GM21367 (cell line): ENCODE measurements around the gene ZNRF1.
"Not testable (repeated sequence)": the region's sequence is repeated elsewhere in the genome, so short reads cannot be mapped to it uniquely, and the experiment has no call there.

Source experiments
- ATAC-seq: cut with Tn5 transposase; IDR thresholded peaks from one replicate; pipeline ENCODE4 v1.9.1; 2021; ENCODE audit not compliant: unreplicated experiment

Gene ZNRF1

DNA sequence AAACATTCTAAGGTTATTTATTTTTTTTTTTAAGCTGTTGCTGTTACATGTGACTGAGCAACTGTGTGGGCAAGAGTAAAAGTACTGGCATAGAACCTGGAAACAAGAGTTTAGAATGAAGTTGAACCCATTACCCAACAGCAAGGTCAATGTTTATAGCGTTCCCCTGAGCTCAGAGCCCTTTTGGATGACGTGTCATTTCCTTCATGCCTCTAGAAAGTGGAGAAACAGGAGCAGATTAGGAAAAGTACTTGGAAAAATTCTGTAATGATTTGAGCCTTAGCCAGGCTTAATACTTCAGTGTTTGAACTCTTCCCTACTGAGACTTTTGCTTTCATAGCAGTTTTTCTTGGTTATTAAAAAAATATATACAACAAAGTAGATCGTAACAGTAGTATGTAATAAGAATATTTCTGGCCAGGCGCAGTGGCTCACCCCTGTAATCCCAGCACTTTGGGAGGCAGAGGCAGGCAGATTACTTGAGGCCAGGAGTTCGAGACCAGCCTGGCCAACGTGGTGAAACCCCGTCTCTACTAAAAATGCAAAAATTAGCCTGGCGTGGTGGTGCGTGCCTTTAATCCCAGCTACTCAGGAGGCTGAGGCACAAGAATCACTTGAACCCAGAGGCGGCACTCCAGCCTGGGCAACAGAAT lies 27.5 kb downstream of the ZNRF1 start:
- ATAC-seq, result not testable (repeated sequence)

- ATAC-seq, result no peak
These were observed 28.1 kb downstream of the ZNRF1 start for GRCh38 chr16:75026892-75027391.

DNA sequence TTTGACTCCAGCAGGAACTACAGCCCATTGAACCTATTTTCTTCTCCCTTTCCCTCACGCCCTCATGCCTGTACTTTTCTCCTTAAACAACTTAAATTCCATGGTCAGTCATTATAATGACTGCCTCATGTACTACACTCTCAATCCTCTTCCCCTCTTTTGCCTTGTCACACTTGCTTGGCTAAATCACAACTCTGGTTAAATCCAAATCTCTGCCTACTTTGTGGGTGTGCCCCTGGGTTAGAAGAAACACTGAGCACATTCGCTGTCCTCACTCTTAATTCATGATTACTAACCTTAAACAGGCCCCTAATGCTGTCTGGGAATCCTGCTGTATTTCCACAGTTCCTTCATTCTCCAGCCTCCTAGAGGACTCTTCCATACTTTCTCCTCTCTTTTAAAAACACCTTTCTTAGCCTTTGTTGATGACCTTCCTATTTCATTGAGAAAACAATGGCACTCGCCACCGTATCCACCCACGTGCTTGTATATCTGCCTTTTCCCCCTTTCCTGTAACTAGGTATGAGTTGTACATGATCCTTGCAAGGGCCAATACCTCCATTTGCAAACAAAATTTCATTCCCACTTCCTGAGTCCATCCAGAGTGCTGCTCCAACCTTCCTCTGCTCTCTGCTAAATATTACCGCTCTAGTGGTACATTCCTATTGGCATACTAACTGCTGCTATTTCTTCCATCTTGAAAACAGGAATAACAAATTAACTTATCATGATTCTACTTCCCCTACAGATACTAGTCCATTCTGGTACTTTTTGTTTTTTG lies 28.9 kb downstream of the ZNRF1 start:
- ATAC-seq, result no peak

- ATAC-seq, result no peak
These were observed 29.8 kb downstream of the ZNRF1 start for GRCh38 chr16:75028544-75029135.

GRCh38 chr16:75029854-75030253 lies 31.0 kb downstream of the ZNRF1 start:
- no peak for ATAC-seq

DNA sequence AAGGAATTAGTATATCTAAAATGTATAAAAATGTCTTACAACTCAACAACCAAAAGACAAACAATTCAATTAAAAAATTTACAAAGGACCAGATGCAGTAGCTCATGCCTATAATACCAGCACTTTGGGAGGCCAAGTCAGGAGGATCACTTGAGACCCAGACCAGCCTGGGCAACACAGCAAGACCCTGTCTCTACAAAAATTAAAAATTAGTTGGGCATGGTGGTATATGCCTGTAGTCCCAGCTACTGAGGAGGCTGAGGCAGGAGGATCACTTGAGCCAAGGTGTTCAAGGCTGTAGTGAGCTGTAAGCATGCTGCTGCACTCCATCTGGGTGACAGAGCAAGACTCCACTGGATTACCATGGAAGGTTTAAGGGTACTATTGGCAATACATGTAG lies 33.8 kb downstream of the ZNRF1 start:
- no peak for ATAC-seq

- no peak for ATAC-seq
These were observed 36.7 kb downstream of the ZNRF1 start for GRCh38 chr16:75035410-75035968.

GRCh38 chr16:75038036-75038858 lies 39.4 kb downstream of the ZNRF1 start:
- ATAC-seq, result no peak

DNA sequence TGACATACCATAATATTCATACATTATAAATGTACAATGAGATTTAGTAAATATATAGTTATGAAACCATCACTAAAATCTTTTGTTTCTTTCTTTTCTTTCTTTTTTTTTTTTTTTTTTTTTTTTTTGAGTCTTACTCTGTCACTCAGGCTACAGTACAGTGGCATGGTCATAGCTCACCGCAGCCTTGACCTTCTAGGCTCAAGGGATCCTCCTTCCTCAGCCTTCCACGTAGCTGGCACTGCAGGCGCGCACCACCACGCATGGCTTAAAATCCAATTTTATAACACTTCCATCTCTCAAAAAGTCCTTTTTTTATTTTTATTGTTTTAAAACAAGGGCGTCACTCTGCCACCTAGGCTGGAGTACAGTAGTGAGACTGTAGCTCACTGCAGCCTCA lies 41.1 kb downstream of the ZNRF1 start:
- ATAC-seq, result no peak

- ATAC-seq, result peak; percentile 11
These were observed 43.8 kb downstream of the ZNRF1 start for GRCh38 chr16:75042426-75043174.

- ATAC-seq, result peak; percentile 55
These were observed 44.5 kb downstream of the ZNRF1 start for GRCh38 chr16:75043175-75043895.

DNA sequence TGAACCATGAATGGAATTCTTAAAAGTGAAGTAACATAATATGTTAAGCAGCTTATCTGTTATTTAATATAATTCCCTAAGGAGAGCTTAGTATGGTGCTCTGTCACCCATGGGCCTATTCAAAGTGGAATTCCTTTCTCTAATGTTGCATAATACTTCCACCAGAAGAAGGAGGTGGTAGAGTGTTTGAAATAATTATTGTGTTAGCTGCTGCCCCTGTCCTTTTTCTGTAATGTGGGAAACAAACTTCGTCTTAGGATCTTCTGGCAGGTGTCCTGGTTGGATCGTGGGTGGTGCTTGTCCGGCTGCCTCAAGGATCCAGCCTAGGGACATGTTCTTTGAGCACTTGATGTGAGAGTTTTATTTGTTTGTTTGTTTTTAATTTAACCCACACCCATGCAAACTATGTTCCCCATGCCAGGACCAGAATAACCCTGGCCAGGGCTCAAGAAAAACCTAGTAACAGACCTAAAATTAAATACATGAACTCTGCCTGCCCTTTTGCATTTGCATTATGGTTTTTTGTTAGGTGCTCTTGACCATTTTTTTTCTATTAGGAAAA lies 46.1 kb downstream of the ZNRF1 start:
- ATAC-seq, result no peak

- no peak for ATAC-seq
These were observed 46.6 kb downstream of the ZNRF1 start for GRCh38 chr16:75045424-75045823.

- no peak for ATAC-seq
These were observed 49.2 kb downstream of the ZNRF1 start for GRCh38 chr16:75048054-75048453.

DNA sequence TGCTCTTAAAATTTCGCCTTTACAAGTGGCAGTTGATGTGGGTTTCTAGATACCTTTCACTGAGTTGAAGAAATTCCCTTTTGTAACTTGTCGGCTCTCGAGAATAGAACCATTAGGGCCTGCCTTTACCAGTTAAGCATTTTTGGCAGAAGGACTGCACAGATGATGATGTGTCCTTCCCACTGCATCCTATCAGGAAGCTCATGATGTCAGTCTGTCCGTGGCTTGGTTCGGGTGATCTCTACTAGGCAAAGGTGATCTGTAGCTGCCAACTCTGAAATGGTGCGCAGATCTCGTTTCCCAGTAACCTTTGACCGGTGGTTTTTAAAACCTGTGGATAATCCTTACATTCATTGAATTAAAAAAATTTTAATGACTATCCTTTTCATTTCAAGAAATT lies 49.7 kb downstream of the ZNRF1 start:
- ATAC-seq, result no peak

DNA sequence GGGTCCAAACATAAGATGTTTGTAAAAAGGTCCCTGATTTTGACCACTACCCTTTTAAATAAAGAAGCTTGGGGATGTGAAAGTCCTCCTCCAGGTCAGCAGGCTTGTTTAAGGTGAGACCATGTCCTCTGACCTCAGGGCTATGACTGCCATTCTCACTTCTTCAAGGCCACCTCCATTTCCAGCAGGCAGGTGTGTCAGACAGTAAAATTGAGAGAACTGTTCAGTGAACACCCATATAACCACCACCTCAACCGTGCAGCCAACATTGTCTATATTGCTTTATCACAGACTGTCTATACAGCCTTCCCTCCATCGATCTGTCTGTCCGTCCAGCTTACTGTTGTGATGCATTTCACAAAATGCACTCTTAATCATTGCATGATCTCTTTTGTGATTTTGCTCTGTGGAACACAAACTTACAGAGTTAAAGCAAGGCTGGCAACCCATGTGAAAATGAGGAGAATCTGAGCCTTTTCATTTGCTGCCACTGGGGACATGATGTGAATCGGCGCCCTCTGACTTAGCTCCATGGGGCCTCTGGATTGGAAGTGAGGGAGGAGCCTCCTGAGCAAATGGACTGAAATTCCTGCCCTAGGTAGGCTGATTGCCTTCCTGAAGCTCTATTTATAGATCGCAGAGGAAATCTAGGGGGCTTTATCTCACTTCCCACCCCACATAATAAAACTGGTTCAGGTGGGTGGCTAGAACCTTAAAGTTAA lies 53.8 kb downstream of the ZNRF1 start:
- no peak for ATAC-seq

GRCh38 chr16:75053791-75054555 lies 55.1 kb downstream of the ZNRF1 start:
- ATAC-seq, result no peak

- ATAC-seq, result no peak
These were observed 55.7 kb downstream of the ZNRF1 start for GRCh38 chr16:75054556-75054947.
